GM12891 (cell line): ENCODE data around the gene ZNF771.

Experiments used
- DNase-seq: peaks from one replicate; pipeline ENCODE4 v3.0.0; 2011; ENCODE audit warnings: low spot score; ENCODE audit not compliant: insufficient read length
- FAIRE-seq: peaks from 2 replicates; lab custom pipeline; 2011; peaks lifted over from hg19 to GRCh38; lab: Jason Lieb, UNC
- PAX5 ChIP-seq: IDR thresholded peaks from 2 replicates; pipeline ENCODE4 v1.6.1; 2011; ENCODE audit warnings: low read length, moderate library complexity, mild to moderate bottlenecking; ENCODE audit not compliant: insufficient read depth, severe bottlenecking
- POLR2A ChIP-seq: IDR thresholded peaks from 2 replicates; pipeline ENCODE4 v1.6.1; 2011; ENCODE audit warnings: low read depth, low read length, control low read depth
- POLR2AphosphoS5 ChIP-seq: IDR thresholded peaks from 2 replicates; pipeline ENCODE4 v1.6.1; 2011; ENCODE audit warnings: low read depth, low read length, control low read depth
- POU2F2 ChIP-seq: IDR thresholded peaks from 2 replicates; pipeline ENCODE4 v1.6.1; 2011; ENCODE audit warnings: low read depth, mild to moderate bottlenecking, control low read depth, low read length, moderate library complexity
- SPI1 ChIP-seq: IDR thresholded peaks from 2 replicates; pipeline ENCODE4 v1.6.1; 2011; ENCODE audit warnings: low read depth, low read length, control low read depth
- TAF1 ChIP-seq: IDR thresholded peaks from 2 replicates; pipeline ENCODE4 v1.6.1; 2011; ENCODE audit warnings: low read depth, low read length, control low read depth

The ZNF771 gene

DNA sequence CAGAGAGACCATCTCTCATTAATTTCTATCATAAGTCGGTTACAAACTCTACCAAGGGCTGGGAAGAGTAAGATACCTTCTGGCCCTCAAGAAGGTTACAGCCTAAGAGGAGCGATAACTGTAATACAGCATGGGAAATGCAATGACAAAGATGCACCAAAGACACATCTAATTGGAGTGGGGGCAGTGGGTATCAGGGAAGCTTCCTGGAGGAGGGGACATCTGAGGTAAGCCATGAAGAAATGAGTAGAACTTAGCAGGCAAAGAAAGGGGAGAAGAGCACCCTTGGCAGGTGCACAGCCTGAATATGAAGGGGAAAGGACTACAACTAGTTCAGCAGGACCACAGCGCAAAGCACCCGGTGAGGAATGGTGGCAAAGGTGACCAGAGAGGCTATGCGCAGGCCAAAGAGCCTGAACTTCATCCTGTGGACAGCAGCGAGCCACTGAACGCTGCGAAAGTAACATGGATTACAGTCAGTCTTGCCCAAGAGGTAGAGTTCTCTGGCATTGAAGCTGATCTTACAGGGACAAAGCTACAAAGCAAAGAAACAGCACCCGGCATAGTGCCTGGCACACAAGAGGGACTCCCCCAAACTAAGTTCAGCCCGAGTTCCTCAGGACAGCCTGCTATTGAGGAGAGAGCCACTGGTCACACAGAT lies 39.9 kb upstream of the ZNF771 start:
- DNase-seq (no peak), FAIRE-seq (no peak)
- TF ChIP-seq POLR2A (no peak), TAF1 (no peak), PAX5 (no peak), POLR2AphosphoS5 (no peak), POU2F2 (no peak), SPI1 (no peak)

DNA sequence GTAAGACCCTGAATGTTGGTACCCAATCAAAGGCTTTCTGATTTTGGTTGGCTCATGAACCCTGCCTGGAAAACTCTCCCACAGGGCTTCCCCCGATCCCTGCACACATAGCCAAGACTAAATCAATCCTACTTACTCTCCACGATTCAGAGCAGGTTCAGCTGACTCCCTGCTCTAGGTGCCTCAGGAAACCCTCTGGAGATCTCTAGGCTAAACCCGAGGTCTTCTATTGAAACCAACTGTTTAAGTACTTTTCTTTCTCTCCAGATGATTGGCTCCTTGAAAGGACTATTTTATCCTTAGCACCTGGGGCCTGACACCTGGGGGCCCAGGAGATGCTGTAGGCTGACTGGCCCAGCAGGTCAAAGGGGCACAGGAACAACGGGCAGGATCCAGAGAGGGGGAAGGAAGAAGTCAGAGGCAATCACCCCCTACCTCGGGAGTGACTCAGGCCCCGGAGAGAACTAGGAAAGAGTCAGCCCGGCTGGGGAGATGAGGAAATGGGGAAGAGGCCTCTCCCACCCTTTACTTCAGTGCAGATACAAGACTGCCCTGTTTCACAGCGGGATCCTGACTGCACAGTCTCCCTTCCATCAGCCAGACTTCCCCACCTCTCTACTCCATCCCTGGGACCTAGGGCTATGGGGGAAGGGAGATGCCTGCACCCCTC lies 39.1 kb upstream of the ZNF771 start:
- no peak for FAIRE-seq
- no peak for DNase-seq
- no peak for TF ChIP-seq POLR2AphosphoS5
- no peak for TF ChIP-seq POLR2A
- no peak for TF ChIP-seq PAX5
- TF ChIP-seq POU2F2 = no peak
- no peak for TF ChIP-seq TAF1
- no peak for TF ChIP-seq SPI1

DNA sequence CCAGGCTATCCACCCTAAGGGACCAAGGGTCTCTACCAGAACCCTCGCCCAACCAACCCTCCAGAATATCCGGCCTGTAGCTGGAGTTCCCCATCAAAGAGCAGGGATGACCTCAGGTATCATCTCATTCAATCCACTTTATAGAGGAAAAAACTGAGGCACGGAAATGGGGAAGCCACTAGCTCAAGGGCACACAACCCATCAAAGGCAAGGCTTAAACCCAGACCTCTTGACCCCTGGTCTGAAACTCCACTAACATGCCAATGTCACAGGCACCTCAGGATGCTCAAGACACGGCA lies 38.7 kb upstream of the ZNF771 start:
- TF ChIP-seq PAX5 (no peak), POLR2AphosphoS5 (no peak), TAF1 (no peak), SPI1 (no peak), POU2F2 (no peak), POLR2A (no peak)
- DNase-seq (no peak), FAIRE-seq (no peak)

DNA sequence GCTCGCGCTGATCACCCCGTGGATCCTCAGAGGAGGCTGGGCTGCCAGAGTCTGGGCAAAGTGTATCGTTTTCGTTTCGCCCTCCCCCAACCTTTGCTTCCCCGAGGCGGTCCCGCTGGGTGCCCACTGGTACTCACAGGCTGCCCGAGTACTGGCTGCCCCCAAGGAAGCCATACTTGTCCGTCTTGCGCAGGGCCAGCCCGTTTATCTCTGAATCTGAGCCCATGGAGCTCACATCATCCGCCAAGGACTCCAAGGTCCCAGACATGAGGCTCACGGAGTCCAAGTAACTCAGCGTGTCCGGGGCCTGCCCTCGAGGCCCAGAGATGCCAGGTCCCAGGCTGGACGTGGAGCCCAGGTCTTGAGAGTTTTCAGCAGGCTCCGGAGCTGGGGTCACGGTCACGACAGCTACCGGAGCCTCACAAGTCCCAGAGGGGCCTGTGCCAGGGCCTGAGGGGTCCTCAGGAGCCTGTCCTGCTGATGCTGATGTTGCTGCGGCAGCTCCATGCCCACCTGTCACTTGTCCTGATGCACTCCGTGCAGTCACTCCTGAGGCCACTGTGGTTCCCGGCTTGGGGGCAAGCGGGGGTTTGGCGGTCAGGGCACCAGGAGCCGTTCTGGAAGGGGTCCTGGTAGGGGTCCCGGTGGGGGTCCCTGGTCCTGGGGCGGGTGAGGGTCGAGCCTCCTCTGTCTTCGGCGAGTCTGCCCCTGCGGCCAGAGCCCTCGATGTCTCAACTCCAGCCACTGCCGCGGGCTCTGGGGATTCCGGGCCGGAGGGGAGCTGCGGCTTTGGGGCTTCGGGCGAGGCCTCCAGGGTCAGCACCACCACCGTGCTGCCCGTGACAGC lies 38.1 kb upstream of the ZNF771 start:
- no peak for TF ChIP-seq POU2F2
- no peak for TF ChIP-seq POLR2AphosphoS5
- no peak for TF ChIP-seq SPI1
- no peak for TF ChIP-seq TAF1
- TF ChIP-seq POLR2A = no peak
- TF ChIP-seq PAX5 = no peak
- FAIRE-seq (no peak), DNase-seq (no peak)

DNA sequence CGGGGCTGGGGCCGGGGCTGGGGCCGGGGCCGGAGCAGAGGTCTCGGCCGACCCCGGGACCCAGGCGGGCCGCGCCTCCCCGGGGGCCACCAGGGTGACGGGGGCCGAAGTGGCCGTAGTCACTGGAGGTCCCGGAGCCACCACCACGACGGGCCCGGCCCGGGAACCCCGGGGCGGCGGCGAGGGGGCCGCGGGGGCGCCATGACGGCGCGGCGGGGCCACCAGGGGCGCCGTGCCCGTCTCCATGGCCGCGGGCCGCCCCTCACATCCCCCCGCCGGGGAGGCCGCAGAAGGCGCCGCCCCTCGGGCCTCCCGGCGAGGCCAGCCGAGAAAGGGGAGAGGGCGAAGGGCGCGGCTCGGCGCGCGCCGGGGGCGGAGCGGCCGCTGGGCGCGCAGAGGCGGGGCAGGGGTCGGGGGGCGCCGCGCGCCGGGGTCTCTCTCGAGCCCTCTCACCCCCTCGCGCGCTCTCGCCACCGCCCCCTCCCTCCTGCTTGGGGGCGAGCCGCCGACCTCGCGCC lies 37.4 kb upstream of the ZNF771 start:
- TF ChIP-seq SPI1 (no peak), POLR2A (no peak), PAX5 (no peak), TAF1 (no peak), POU2F2 (no peak), POLR2AphosphoS5 (no peak)
- DNase-seq (peak; percentile 53), FAIRE-seq (no peak)

DNA sequence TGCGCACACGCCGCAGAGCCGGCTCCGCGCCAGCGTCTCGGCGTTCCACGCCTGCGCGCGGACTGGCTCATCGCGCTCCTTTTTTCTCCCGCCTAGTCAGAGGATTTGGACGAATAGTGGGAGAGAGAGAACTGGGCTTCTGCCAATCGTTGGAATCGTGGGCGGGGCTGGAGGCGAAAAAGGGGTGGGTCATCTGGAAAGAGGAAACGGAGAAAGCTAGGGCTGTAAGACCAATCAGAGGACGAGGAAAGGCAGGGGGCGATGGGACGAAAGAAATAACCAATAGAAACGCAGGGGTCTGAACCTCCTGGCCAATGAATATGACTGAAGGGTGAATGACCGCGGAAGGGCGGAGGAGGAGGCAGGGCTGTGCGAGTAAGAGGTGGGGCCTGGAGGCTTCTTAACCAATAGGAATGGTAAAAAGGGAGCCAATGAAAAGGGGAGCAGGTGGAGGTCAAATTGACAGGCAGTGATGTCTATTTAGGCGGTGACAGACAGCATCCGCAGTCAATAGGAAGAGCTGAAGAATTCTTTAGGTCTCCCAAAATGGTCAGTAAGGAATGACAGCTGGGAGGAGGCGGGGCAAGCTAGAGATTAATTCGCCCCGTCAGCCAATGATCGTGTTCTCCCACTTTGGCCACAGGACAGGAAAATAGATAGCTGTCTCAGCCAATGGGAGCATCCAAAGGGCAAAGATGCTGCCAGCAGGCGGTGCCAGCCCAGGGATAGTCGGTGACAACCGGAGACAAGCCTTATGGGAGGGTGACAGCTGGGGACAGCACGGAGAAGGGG lies 36.8 kb upstream of the ZNF771 start, which contains the start of gene TBC1D10B:
TSS of gene TBC1D10B (minus strand) at position 39 of the 792 bp plus-strand sequence. CDS start 311 bp downstream, outside the sequence.
- DNase-seq = peak; percentile 92
- peak; percentile 99 for FAIRE-seq
- TF ChIP-seq POLR2A (no peak), PAX5 (no peak), SPI1 (peak; percentile 85), POLR2AphosphoS5 (no peak), TAF1 (no peak), POU2F2 (0 out of 2 replicates have a peak, but pooled peaks have one; percentile 13)

DNA sequence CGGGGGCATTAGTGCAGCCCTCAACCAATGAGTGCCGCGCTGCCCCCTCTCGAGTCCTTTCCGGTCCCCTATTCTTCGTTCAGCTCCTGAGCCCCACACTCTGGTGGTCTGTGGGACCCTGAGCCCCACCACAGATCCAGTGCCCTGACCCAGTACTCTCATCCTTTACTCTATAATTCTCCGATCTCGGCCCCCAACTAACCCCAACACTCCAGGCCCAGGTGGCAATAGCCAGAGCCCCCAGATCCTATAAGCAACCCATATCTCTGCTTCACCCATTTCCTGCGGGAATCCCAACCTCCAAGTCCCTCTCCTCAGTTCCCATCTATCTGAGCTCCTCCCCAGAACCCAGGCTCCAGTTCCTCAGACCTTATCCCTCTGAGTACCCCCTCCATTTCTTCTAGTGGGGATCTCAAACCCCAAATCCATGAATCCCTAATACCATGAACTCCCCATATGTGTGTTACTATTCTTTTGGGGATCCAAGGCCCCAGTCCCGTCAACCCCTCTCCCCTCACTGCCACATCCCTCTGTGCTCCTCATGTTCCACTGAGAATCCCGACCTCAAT lies 36.1 kb upstream of the ZNF771 start:
- TF ChIP-seq POLR2AphosphoS5 = no peak
- 0 out of 2 replicates have a peak, but pooled peaks have one; percentile 24 for TF ChIP-seq POLR2A
- TF ChIP-seq POU2F2 = no peak
- DNase-seq = no peak
- FAIRE-seq = peak; percentile 45

DNA sequence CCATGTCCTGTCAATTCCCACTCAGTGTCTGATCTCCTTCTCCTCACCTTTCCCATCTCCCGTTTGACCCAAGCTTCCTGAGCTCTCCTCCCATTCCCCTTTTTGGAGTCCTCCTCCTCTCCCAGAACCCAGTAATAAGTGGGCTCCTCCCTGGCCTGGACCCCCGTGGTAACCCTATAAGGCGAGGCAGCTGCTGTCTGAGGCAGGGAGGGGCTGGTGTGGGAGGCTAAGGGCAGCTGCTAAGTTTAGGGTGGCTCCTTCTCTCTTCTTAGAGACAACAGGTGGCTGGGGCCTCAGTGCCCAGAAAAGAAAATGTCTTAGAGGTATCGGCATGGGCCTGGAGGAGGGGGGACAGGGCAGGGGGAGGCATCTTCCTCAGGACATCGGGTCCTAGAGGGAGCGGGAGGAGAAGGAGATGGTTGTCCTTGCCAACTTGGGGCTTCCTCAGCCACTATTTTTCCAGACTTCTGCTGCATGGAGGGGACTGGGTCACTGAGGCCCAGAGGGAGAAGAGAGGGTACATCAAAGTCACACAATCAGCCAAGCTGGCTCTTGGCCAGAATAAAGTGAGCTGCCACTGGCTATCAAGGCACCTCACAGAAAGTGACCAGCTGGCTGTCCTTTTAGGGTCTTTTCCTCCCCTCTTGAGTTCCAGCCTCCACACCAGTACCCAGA lies 35.2 kb upstream of the ZNF771 start:
- no peak for DNase-seq
- TF ChIP-seq POU2F2 = no peak
- no peak for TF ChIP-seq SPI1
- no peak for TF ChIP-seq PAX5
- TF ChIP-seq POLR2A = no peak
- no peak for TF ChIP-seq TAF1
- TF ChIP-seq POLR2AphosphoS5 = no peak
- no peak for FAIRE-seq
